Placental epithelial cell (primary cell): ENCODE data around the gene PTGDR. TPM values are rescaled to one million over a fixed set of nuclear protein-coding genes. Genes with fewer than 3 reads are reported as not detected.

Experiments used
- total RNA-seq: library from RNA; depleted of rRNA; stranded (reverse); fragments of >200 nt; gene quantifications from 2 replicates; pipeline ENCODE4 v1.2.3, GENCODE V29; 2012

The PTGDR gene, protein sequence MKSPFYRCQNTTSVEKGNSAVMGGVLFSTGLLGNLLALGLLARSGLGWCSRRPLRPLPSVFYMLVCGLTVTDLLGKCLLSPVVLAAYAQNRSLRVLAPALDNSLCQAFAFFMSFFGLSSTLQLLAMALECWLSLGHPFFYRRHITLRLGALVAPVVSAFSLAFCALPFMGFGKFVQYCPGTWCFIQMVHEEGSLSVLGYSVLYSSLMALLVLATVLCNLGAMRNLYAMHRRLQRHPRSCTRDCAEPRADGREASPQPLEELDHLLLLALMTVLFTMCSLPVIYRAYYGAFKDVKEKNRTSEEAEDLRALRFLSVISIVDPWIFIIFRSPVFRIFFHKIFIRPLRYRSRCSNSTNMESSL
- not detected in 2 replicates for total RNA-seq

DNA sequence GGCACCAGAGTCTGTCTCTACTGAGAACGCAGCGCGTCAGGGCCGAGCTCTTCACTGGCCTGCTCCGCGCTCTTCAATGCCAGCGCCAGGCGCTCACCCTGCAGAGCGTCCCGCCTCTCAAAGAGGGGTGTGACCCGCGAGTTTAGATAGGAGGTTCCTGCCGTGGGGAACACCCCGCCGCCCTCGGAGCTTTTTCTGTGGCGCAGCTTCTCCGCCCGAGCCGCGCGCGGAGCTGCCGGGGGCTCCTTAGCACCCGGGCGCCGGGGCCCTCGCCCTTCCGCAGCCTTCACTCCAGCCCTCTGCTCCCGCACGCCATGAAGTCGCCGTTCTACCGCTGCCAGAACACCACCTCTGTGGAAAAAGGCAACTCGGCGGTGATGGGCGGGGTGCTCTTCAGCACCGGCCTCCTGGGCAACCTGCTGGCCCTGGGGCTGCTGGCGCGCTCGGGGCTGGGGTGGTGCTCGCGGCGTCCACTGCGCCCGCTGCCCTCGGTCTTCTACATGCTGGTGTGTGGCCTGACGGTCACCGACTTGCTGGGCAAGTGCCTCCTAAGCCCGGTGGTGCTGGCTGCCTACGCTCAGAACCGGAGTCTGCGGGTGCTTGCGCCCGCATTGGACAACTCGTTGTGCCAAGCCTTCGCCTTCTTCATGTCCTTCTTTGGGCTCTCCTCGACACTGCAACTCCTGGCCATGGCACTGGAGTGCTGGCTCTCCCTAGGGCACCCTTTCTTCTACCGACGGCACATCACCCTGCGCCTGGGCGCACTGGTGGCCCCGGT is at the start of gene PTGDR:
PTGDR (plus strand) TSS at position 198 of the 778 bp plus-strand sequence; CDS start at position 315, 117 bp downstream.

DNA sequence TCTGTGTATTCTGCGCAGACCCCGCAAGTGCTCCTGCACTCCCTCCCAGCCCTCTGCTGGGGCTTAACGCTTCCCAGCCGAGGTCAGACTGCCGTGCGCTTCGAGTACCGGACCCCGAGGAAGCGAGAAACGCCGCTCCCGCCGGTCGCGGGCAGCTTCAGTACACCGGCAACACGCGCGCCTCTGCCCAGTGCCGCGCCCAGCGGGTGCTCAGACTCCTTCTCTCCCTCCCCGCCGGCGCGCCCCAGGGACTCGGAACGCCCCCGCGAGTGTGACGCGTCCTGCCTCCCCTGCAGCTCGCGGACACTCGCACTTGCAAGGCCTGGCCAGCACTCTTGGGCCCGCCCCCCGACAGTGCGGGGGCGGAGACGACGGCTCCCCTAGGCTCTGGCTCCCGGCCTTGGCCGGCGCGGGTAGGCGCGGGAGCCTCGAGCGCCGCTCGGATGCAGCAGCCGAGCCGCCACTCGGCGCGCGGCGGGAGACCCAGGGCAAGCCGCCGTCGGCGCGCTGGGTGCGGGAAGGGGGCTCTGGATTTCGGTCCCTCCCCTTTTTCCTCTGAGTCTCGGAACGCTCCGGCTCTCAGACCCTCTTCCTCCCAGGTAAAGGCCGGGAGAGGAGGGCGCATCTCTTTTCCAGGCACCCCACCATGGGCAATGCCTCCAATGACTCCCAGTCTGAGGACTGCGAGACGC is 46.6 kb downstream of the PTGDR start, which contains the start of gene PTGER2:
PTGER2 (plus strand) TSS at position 410 of the 692 bp plus-strand sequence; CDS start at position 647, 237 bp downstream.

Other genes with a start within 250 kb of the PTGDR start
- 292 and 830 TPM in 2 replicates for gene NID2, start 198.6 kb upstream of the PTGDR start, total RNA-seq
- 0.33 TPM in 1 of 2 replicates, not detected in the other for gene PTGER2, start 46.6 kb downstream of the PTGDR start, total RNA-seq